B cell (primary cell): ENCODE measurements around the gene LAYN. TPM values are rescaled to one million over a fixed set of nuclear protein-coding genes. Genes with fewer than 3 reads are reported as not detected.

Experiments
- ATAC-seq: fragments of 200-7000 bp; cut with Tn5 transposase; one replicate; pipeline ENCODE4 v1.10.0; 2021; ENCODE audit warnings: low read depth, mild to moderate bottlenecking, moderate number of reproducible peaks, moderate library complexity
- CTCF ChIA-PET: fragments of 350-600 bp; sonication (Branson Sonifier 250); formaldehyde crosslinking; loops from one replicate; lab custom pipeline; 2021; ENCODE audit warnings: antibody characterized with exemption, inconsistent platforms; lab: Charles Lee
- POLR2A ChIA-PET: fragments of 350-600 bp; sonication (Branson Sonifier 250); formaldehyde crosslinking; loops from one replicate; lab custom pipeline; 2021; ENCODE audit warnings: antibody characterized with exemption; lab: Charles Lee
- DNase-seq: peaks from one replicate; pipeline ENCODE4 v3.0.0; 2013
- H2AFZ ChIP-seq: 2 replicates; pipeline ENCODE4 v1.6.1; 2012; ENCODE audit warnings: mild to moderate bottlenecking, low read depth, low read length; ENCODE audit not compliant: insufficient read depth, poor library complexity, severe bottlenecking
- H3K27ac ChIP-seq, 2 donors: 1 replicate in 1 of 2; 2 replicates in 1 of 2; pipeline ENCODE4 v1.5.1; 2012 to 2013; ENCODE audit warnings: low read length in 2 of 2, mild to moderate bottlenecking in 2 of 2, moderate library complexity in 1 of 2
- H3K27me3 ChIP-seq, 4 experiments: fragments of 200-600 bp in 1 of 4; sonication (generic) in 1 of 4; replicated peaks in 1 of 4; 1 replicate in 2 of 4; 2 replicates in 2 of 4; pipeline versions ENCODE4 v1.6.1 to v1.7.0; 2013 to 2016; ENCODE audit warnings: low read length in 3 of 4, mild to moderate bottlenecking in 2 of 4, mixed read lengths in 1 of 4, moderate library complexity in 1 of 4; ENCODE audit not compliant: insufficient read depth in 4 of 4, control insufficient read depth in 3 of 4; ENCODE audit errors: control extremely low read depth in 1 of 4
- H3K36me3 ChIP-seq, 2 experiments: replicated peaks in 1 of 2; 1 replicate in 1 of 2; 2 replicates in 1 of 2; pipeline versions ENCODE4 v1.6.1 to v1.7.1; 2013; ENCODE audit warnings: low read length in 1 of 2; ENCODE audit not compliant: insufficient read depth in 2 of 2, control insufficient read depth in 1 of 2; ENCODE audit errors: control extremely low read depth in 1 of 2, extremely low read depth in 1 of 2
- H3K4me1 ChIP-seq, 2 donors: fragments of 200-600 bp in 1 of 2; sonication (generic) in 1 of 2; 1 replicate in 1 of 2; 2 replicates in 1 of 2; pipeline versions ENCODE4 v1.5.1 to v1.6.1; 2013 to 2017; ENCODE audit warnings: low read length in 2 of 2; ENCODE audit not compliant: control insufficient read depth in 2 of 2, insufficient read depth in 2 of 2
- H3K4me2 ChIP-seq: replicated peaks from 2 replicates; pipeline ENCODE3; 2012; ENCODE audit warnings: mild to moderate bottlenecking, low read depth, low read length; ENCODE audit not compliant: poor library complexity, severe bottlenecking
- H3K4me3 ChIP-seq, 5 experiments: fragments of 200-600 bp in 1 of 5; sonication (generic) in 1 of 5; 1 replicate in 3 of 5; 2 replicates in 2 of 5; pipeline versions ENCODE4 v1.5.1 to v1.7.0; 2011 to 2016; ENCODE audit warnings: low read length in 4 of 5, mild to moderate bottlenecking in 4 of 5, low read depth in 2 of 5, control low read depth in 1 of 5, moderate library complexity in 1 of 5; ENCODE audit not compliant: insufficient read depth in 1 of 5; ENCODE audit errors: control extremely low read depth in 1 of 5, extremely low read depth in 1 of 5
- H3K79me2 ChIP-seq: fragments of 200-600 bp; sonication (generic); one replicate; pipeline ENCODE4 v1.6.0; 2016; ENCODE audit warnings: low read length; ENCODE audit not compliant: control insufficient read depth, insufficient read depth
- H3K9ac ChIP-seq: fragments of 200-600 bp; sonication (generic); 2 replicates; pipeline ENCODE4 v1.6.1; 2017; ENCODE audit warnings: mild to moderate bottlenecking, low read length, moderate library complexity
- H3K9me3 ChIP-seq, 3 donors: one replicate each; pipeline versions ENCODE4 v1.6.1 to v1.7.1; 2013; ENCODE audit warnings: low read length in 2 of 3; ENCODE audit not compliant: control insufficient read depth in 2 of 3, insufficient read depth in 1 of 3; ENCODE audit errors: control extremely low read depth in 1 of 3
- H4K20me1 ChIP-seq: 2 replicates; pipeline ENCODE4 v1.6.0; 2012; ENCODE audit warnings: mild to moderate bottlenecking, low read length; ENCODE audit not compliant: insufficient read depth, control insufficient read depth, poor library complexity, severe bottlenecking
- H3K27ac Mint-ChIP-seq: one replicate; pipeline ENCODE4 v1.8.0; 2021; ENCODE audit warnings: mixed read lengths
- H3K27me3 Mint-ChIP-seq: one replicate; pipeline ENCODE4 v1.8.0; 2021; ENCODE audit warnings: mixed read lengths
- H3K4me1 Mint-ChIP-seq: one replicate; pipeline ENCODE4 v1.8.0; 2021; ENCODE audit warnings: mixed read lengths
- H3K4me3 Mint-ChIP-seq: one replicate; pipeline ENCODE4 v1.8.0; 2021; ENCODE audit warnings: mixed read lengths
- H3K9me3 Mint-ChIP-seq: one replicate; pipeline ENCODE4 v1.8.0; 2022; ENCODE audit warnings: mixed read lengths; ENCODE audit not compliant: insufficient read depth
- CTCF ChIP-seq: fragments of 200-600 bp; IDR thresholded peaks from one replicate; pipeline ENCODE4 v1.8.0; 2022; ENCODE audit warnings: antibody characterized with exemption, mild to moderate bottlenecking
- EZH2 ChIP-seq: IDR thresholded peaks from 2 replicates; pipeline ENCODE4 v1.6.1; 2012; ENCODE audit warnings: borderline replicate concordance, low read depth, mild to moderate bottlenecking, moderate library complexity, low read length; ENCODE audit not compliant: insufficient read depth, poor library complexity, severe bottlenecking
- WGBS: methylation state at CpG from one replicate; pipeline ENCODE4 v1.1.5; 2013; ENCODE audit warnings: missing lambda C conversion rate; ENCODE audit not compliant: insufficient coverage; 5-methylcytosine and 5-hydroxymethylcytosine counted together
- intact Hi-C: fragments of 100-400 bp; cut with micrococcal nuclease; formaldehyde crosslinking; loops from one replicate; pipeline ENCODE4 v1.10.0; 2022
- polyA plus RNA-seq: library from polyadenylated mRNA; depleted of rRNA; stranded (reverse); fragments of >200 nt; gene quantifications from 2 replicates; pipeline ENCODE4 v1.2.3, GENCODE V29; 2012
- total RNA-seq, 2 donors: library from RNA; stranded (reverse); fragments of 120-200 nt in 1 of 2; gene quantifications; 1 replicate in 1 of 2; 2 replicates in 1 of 2; pipeline versions ENCODE4 v1.2.3 to v1.2.4, GENCODE V29; 2013 to 2022

The LAYN gene
- total and polyA plus RNA-seq, 2 donors (not counting 1 experiment from before 2014, with no cell fraction given): not detected

GRCh38 chr11:111569476-111569875 is 29.0 kb downstream of the LAYN start:
- ChIA-PET CTCF (interaction anchor here (1.3 kb wide), 1 partner anchor 273 kb away, joined by 3 read pairs; no protein-coding TSS in a partner anchor), POLR2A (no interaction called here)
- no CpG with 5 or more reads among the region's 4 CpGs for WGBS
- H3K4me2 ChIP-seq: no peak overlapping the region
- ATAC-seq (no peak), DNase-seq (no peak)
- no peaks in the 10 kb centered on the region for H3K36me3 ChIP-seq
- H3K27me3 ChIP-seq: peaks cover 0 to 4% (median 0%) of the 10 kb centered on the region in 4 experiments
- H3K4me3 ChIP-seq: no peak overlapping the region
- TF ChIP-seq EZH2: no peak
- TF ChIP-seq CTCF: no peak
- Mint-ChIP-seq H3K9me3 (no peaks in the 10 kb centered on the region), H3K4me1 (peaks cover 4% of the 10 kb centered on the region), H3K27ac (no peak overlapping the region), H3K4me3 (no peak overlapping the region), H3K27me3 (peaks cover 14% of the 10 kb centered on the region)
- H2AFZ ChIP-seq: no peak overlapping the region
- H3K9ac ChIP-seq: no peak overlapping the region
- intact Hi-C loops: loop anchor here (5.0 kb wide), 1 partner anchor 413 kb away; no protein-coding TSS in a partner anchor
- H4K20me1 ChIP-seq: no peaks in the 10 kb centered on the region
- no peaks in the 10 kb centered on the region for H3K79me2 ChIP-seq
- H3K27ac ChIP-seq: no peak overlapping the region
- no peaks in the 10 kb centered on the region for H3K4me1 ChIP-seq
- no peaks in the 10 kb centered on the region for H3K9me3 ChIP-seq

- H3K9ac ChIP-seq: no peak overlapping the region
- peaks cover 7% of the 10 kb centered on the region for H3K4me1 Mint-ChIP-seq
- no peaks in the 10 kb centered on the region for H4K20me1 ChIP-seq
- no peak for DNase-seq
- CTCF ChIA-PET: no interaction called here
- intact Hi-C loops: no loop called here
- no peak overlapping the region for H3K4me3 ChIP-seq
- no peak overlapping the region for H2AFZ ChIP-seq
- ATAC-seq: no peak
- H3K27ac Mint-ChIP-seq: no peak overlapping the region
- H3K27me3 Mint-ChIP-seq: peaks cover 14% of the 10 kb centered on the region
- peaks cover 0 to 4% (median 0%) of the 10 kb centered on the region in 4 experiments for H3K27me3 ChIP-seq
- TF ChIP-seq EZH2 (no peak), CTCF (no peak)
- H3K79me2 ChIP-seq: no peaks in the 10 kb centered on the region
- H3K4me1 ChIP-seq: no peaks in the 10 kb centered on the region
- no CpG with 5 or more reads among the region's 6 CpGs for WGBS
- POLR2A ChIA-PET: no interaction called here
- no peaks in the 10 kb centered on the region for H3K9me3 Mint-ChIP-seq
- no peak overlapping the region for H3K27ac ChIP-seq
- no peaks in the 10 kb centered on the region for H3K9me3 ChIP-seq
- no peak overlapping the region for H3K4me3 Mint-ChIP-seq
- H3K4me2 ChIP-seq: no peak overlapping the region
- no peaks in the 10 kb centered on the region for H3K36me3 ChIP-seq
Observed at GRCh38 chr11:111570796-111571195, 30.3 kb downstream of the LAYN start.
